Loucy (cell line): ENCODE measurements around the gene MEGF10.
A peak's percentile ranks its signal among the peaks of the same experiment; 100 is the strongest.

Experiments
- H2AFZ ChIP-seq: fragments of 200-600 bp; sonication (generic); 2 replicates; pipeline ENCODE4 v1.6.0; 2016; ENCODE audit warnings: antibody characterized with exemption, mild to moderate bottlenecking, low read length, moderate library complexity
- H3F3A ChIP-seq: fragments of 200-600 bp; 2 replicates; pipeline ENCODE4 v1.6.0; 2016; ENCODE audit warnings: antibody characterized with exemption, low read depth, mild to moderate bottlenecking
- H3K27me3 ChIP-seq: fragments of 200-600 bp; sonication (generic); 2 replicates; pipeline ENCODE4 v1.6.1; 2014; ENCODE audit warnings: low read length, mild to moderate bottlenecking; ENCODE audit not compliant: insufficient read depth, poor library complexity, severe bottlenecking
- H3K36me3 ChIP-seq: fragments of 200-600 bp; sonication (generic); 2 replicates; pipeline ENCODE4 v1.6.1; 2016; ENCODE audit warnings: low read length; ENCODE audit not compliant: insufficient read depth
- H3K4me1 ChIP-seq: fragments of 200-600 bp; sonication (generic); 2 replicates; pipeline ENCODE4 v1.5.1; 2014; ENCODE audit warnings: low read length, mild to moderate bottlenecking; ENCODE audit not compliant: insufficient read depth, poor library complexity, severe bottlenecking
- H3K4me2 ChIP-seq: fragments of 200-600 bp; sonication (generic); 2 replicates; pipeline ENCODE4 v1.6.0; 2014; ENCODE audit warnings: antibody characterized with exemption, low read length, low read depth, mild to moderate bottlenecking; ENCODE audit not compliant: poor library complexity, severe bottlenecking
- H3K4me3 ChIP-seq: fragments of 200-600 bp; sonication (generic); 2 replicates; pipeline ENCODE4 v1.5.1; 2014; ENCODE audit warnings: low read length, mild to moderate bottlenecking, mixed read lengths; ENCODE audit not compliant: poor library complexity, severe bottlenecking
- H3K79me2 ChIP-seq: fragments of 200-600 bp; sonication (generic); 2 replicates; pipeline ENCODE4 v1.6.1; 2014; ENCODE audit warnings: low read length; ENCODE audit not compliant: insufficient read depth
- H3K9ac ChIP-seq: fragments of 200-600 bp; sonication (generic); 2 replicates; pipeline ENCODE4 v1.6.0; 2014; ENCODE audit warnings: mild to moderate bottlenecking, low read depth, low read length, moderate library complexity; ENCODE audit not compliant: poor library complexity, severe bottlenecking
- H3K9me2 ChIP-seq: fragments of 200-600 bp; sonication (generic); replicated peaks from 2 replicates; pipeline ENCODE4 v1.6.1; 2016; ENCODE audit warnings: low read depth, low read length, mixed read lengths
- H3K9me3 ChIP-seq: fragments of 200-600 bp; sonication (generic); 2 replicates; pipeline ENCODE4 v1.6.1; 2014; ENCODE audit warnings: mild to moderate bottlenecking, antibody characterized with exemption, low read length, low read depth; ENCODE audit not compliant: insufficient read depth
- H4K20me1 ChIP-seq: fragments of 200-600 bp; sonication (generic); 2 replicates; pipeline ENCODE4 v1.6.0; 2014; ENCODE audit warnings: antibody characterized with exemption, low read length, mild to moderate bottlenecking; ENCODE audit not compliant: insufficient read depth, poor library complexity, severe bottlenecking
- EZH2phosphoT487 ChIP-seq: fragments of 200-600 bp; IDR thresholded peaks from 2 replicates; pipeline ENCODE4 v1.6.1; 2018; ENCODE audit warnings: antibody characterized with exemption, mild to moderate bottlenecking, moderate library complexity, borderline replicate concordance
- TF ChIP-seq, protein P1 (sequence below): fragments of 200-600 bp; sonication (generic); conservative IDR thresholded peaks from 2 replicates; pipeline ENCODE4 v1.5.1; 2014; ENCODE audit warnings: mild to moderate bottlenecking, antibody characterized with exemption, low read length

MEGF10 gene

GRCh38 chr5:127399068-127399467 lies 108.5 kb downstream of the MEGF10 start:
- Histone ChIP-seq H2AFZ (no peak overlapping the region), H3K4me2 (no peak overlapping the region), H3K9me3 (no peaks in the 10 kb centered on the region), H3K79me2 (no peaks in the 10 kb centered on the region), H3K36me3 (no peaks in the 10 kb centered on the region), H3F3A (no peaks in the 10 kb centered on the region), H4K20me1 (no peaks in the 10 kb centered on the region), H3K27me3 (no peaks in the 10 kb centered on the region), H3K9me2 (no peaks in the 10 kb centered on the region), H3K4me1 (peaks cover 29% of the 10 kb centered on the region), H3K9ac (no peak overlapping the region), H3K4me3 (no peak overlapping the region)
- TF ChIP-seq, protein P1, sequence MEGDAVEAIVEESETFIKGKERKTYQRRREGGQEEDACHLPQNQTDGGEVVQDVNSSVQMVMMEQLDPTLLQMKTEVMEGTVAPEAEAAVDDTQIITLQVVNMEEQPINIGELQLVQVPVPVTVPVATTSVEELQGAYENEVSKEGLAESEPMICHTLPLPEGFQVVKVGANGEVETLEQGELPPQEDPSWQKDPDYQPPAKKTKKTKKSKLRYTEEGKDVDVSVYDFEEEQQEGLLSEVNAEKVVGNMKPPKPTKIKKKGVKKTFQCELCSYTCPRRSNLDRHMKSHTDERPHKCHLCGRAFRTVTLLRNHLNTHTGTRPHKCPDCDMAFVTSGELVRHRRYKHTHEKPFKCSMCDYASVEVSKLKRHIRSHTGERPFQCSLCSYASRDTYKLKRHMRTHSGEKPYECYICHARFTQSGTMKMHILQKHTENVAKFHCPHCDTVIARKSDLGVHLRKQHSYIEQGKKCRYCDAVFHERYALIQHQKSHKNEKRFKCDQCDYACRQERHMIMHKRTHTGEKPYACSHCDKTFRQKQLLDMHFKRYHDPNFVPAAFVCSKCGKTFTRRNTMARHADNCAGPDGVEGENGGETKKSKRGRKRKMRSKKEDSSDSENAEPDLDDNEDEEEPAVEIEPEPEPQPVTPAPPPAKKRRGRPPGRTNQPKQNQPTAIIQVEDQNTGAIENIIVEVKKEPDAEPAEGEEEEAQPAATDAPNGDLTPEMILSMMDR, result no peak
- TF ChIP-seq EZH2phosphoT487, result no peak

- H3K4me2 ChIP-seq, result peak overlapping the region; percentile 62
- no peaks in the 10 kb centered on the region for H3K9me2 ChIP-seq
- no peaks in the 10 kb centered on the region for H4K20me1 ChIP-seq
- H3K79me2 ChIP-seq, result no peaks in the 10 kb centered on the region
- H2AFZ ChIP-seq, result no peak overlapping the region
- peak overlapping the region; percentile 2 for H3K4me3 ChIP-seq
- no peaks in the 10 kb centered on the region for H3F3A ChIP-seq
- H3K4me1 ChIP-seq, result peaks cover 29% of the 10 kb centered on the region
- no peaks in the 10 kb centered on the region for H3K27me3 ChIP-seq
- H3K9me3 ChIP-seq, result no peaks in the 10 kb centered on the region
- H3K9ac ChIP-seq, result peak overlapping the region; percentile 33
- H3K36me3 ChIP-seq, result no peaks in the 10 kb centered on the region
- TF ChIP-seq EZH2phosphoT487, result no peak
- TF ChIP-seq, protein P1, result no peak
These were observed 109.9 kb downstream of the MEGF10 start for GRCh38 chr5:127400539-127400938.

DNA sequence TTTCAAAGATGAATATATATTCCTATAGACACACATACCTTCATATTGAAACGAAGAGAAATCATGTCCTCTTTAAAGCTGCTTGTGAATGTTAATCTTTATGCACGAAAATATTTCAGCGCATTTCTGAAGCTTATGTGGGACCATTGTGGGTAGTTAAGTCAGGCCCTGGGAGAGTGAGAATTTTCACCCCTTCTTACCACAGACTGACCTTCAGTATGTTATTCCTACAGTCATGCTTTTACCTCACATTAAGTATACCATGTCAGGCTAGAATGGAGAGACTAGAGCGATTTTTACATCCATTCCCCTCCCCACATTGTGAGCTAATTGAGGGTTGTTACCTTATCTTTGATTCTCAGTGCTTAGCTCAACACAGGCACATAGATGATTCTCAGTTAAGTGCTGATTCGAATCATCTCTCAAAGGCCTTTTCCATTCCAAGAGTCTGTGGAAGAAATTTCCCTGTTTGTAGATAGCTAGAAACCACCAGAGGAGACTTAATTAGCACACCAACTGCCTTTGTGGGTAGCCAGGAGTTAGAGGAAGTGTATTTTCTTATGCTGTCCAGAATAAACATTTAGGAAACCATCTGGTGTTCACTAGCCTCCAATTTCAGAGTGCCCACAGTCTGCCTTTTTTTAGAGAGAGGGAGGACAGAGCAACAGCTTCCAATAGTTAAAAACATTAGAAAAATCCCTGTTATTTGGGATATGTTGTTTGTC lies 110.5 kb downstream of the MEGF10 start:
- Histone ChIP-seq H3K9me2 (no peaks in the 10 kb centered on the region), H3K4me2 (peak overlapping the region; percentile 62), H3K9ac (peak overlapping the region; percentile 33), H3K36me3 (no peaks in the 10 kb centered on the region), H3F3A (no peaks in the 10 kb centered on the region), H4K20me1 (no peaks in the 10 kb centered on the region), H3K4me1 (peaks cover 29% of the 10 kb centered on the region), H3K4me3 (peak overlapping the region; percentile 2), H3K27me3 (no peaks in the 10 kb centered on the region), H2AFZ (no peak overlapping the region), H3K79me2 (no peaks in the 10 kb centered on the region), H3K9me3 (no peaks in the 10 kb centered on the region)
- TF ChIP-seq, protein P1, result no peak
- TF ChIP-seq EZH2phosphoT487, result no peak
